GM12875 (cell line): Measurements from ENCODE around the gene PDCL3.

Experiments used
- H3K4me3 ChIP-seq: one replicate; pipeline ENCODE4 v1.5.1; 2011; ENCODE audit warnings: low read depth, low read length, control low read depth
- CTCF ChIP-seq: IDR thresholded peaks from 2 replicates; pipeline ENCODE4 v1.5.1; 2011; ENCODE audit warnings: low read depth, mild to moderate bottlenecking, control low read depth, inconsistent platforms, low read length, moderate library complexity, borderline replicate concordance; ENCODE audit not compliant: insufficient read depth

Gene PDCL3

GRCh38 chr2:100562613-100563406 is at the start of gene PDCL3:
PDCL3 (plus strand) TSS chr2:100562993; CDS start chr2:100563068, 75 bp downstream.
- H3K4me3 ChIP-seq = peak within 1 kb of the TSS; percentile 94
- no peak for TF ChIP-seq CTCF

- no peak overlapping the region for H3K4me3 ChIP-seq
- no peak for TF ChIP-seq CTCF
Measured at GRCh38 chr2:100513650-100514049, 49.1 kb upstream of the PDCL3 start.

- H3K4me3 ChIP-seq = no peak overlapping the region
- TF ChIP-seq CTCF = no peak
Measured at GRCh38 chr2:100517556-100517955, 45.2 kb upstream of the PDCL3 start.

GRCh38 chr2:100518801-100519200 is 44.0 kb upstream of the PDCL3 start:
- TF ChIP-seq CTCF = no peak
- no peak overlapping the region for H3K4me3 ChIP-seq

- no peak for TF ChIP-seq CTCF
- no peak overlapping the region for H3K4me3 ChIP-seq
Measured at GRCh38 chr2:100520224-100520623, 42.6 kb upstream of the PDCL3 start.

GRCh38 chr2:100522430-100522829 is 40.4 kb upstream of the PDCL3 start:
- no peak overlapping the region for H3K4me3 ChIP-seq
- no peak for TF ChIP-seq CTCF

GRCh38 chr2:100524331-100524730 is 38.5 kb upstream of the PDCL3 start:
- TF ChIP-seq CTCF = no peak
- no peak overlapping the region for H3K4me3 ChIP-seq
